GM18508 (cell line): ENCODE data around the gene LHX3.

Source experiments
- ATAC-seq: cut with Tn5 transposase; IDR thresholded peaks from one replicate; pipeline ENCODE4 v1.9.1; 2021; ENCODE audit warnings: moderate number of reproducible peaks; ENCODE audit not compliant: insufficient read depth, unreplicated experiment

The LHX3 gene

GRCh38 chr9:136197084-136197875 lies 7.6 kb downstream of the LHX3 start:
- ATAC-seq = no peak

- no peak for ATAC-seq
Measured at GRCh38 chr9:136196404-136197083, 8.4 kb downstream of the LHX3 start.

GRCh38 chr9:136194540-136194939 lies 10.4 kb downstream of the LHX3 start:
- ATAC-seq = no peak

- no peak for ATAC-seq
Measured at GRCh38 chr9:136193891-136194279, 11.0 kb downstream of the LHX3 start.

- ATAC-seq = no peak
Measured at GRCh38 chr9:136193127-136193890, 11.6 kb downstream of the LHX3 start.

- no peak for ATAC-seq
Measured at GRCh38 chr9:136192289-136193126, 12.4 kb downstream of the LHX3 start.

GRCh38 chr9:136191960-136192286 lies 13.0 kb downstream of the LHX3 start:
- no peak for ATAC-seq

GRCh38 chr9:136191099-136191959 lies 13.6 kb downstream of the LHX3 start:
- no peak for ATAC-seq

- ATAC-seq = no peak
Measured at GRCh38 chr9:136190656-136191055, 14.3 kb downstream of the LHX3 start.

- no peak for ATAC-seq
Measured at GRCh38 chr9:136190237-136190601, 14.7 kb downstream of the LHX3 start.

GRCh38 chr9:136189394-136190236 lies 15.3 kb downstream of the LHX3 start:
- no peak for ATAC-seq

- no peak for ATAC-seq
Measured at GRCh38 chr9:136187683-136188586, 17.0 kb downstream of the LHX3 start.

GRCh38 chr9:136187197-136187596 lies 17.7 kb downstream of the LHX3 start:
- ATAC-seq = no peak

GRCh38 chr9:136186386-136186785 lies 18.5 kb downstream of the LHX3 start:
- ATAC-seq = no peak

- ATAC-seq = no peak
Measured at GRCh38 chr9:136185596-136186366, 19.1 kb downstream of the LHX3 start.

- ATAC-seq = no peak
Measured at GRCh38 chr9:136185066-136185465, 19.9 kb downstream of the LHX3 start.

- ATAC-seq = no peak
Measured at GRCh38 chr9:136182850-136183422, 22.0 kb downstream of the LHX3 start.
